Endometrial microvascular endothelial cells (primary cell): ENCODE measurements around the gene DHX16. TPM values are rescaled to one million over a fixed set of nuclear protein-coding genes. Genes with fewer than 3 reads are reported as not detected.
"Not testable (repeated sequence)": the region's sequence is repeated elsewhere in the genome, so short reads cannot be mapped to it uniquely, and the experiment has no call there.

Source experiments
- in situ Hi-C: cut with HindIII; loops from 2 replicates; pipeline ENCODE4 v1.10.0; 2017; ENCODE audit warnings: low sequenced_read_pairs, low pct_unique_long_range_greater_than_20kb; ENCODE audit errors: inconsistent ontology term
- total RNA-seq: library from RNA; depleted of rRNA; stranded (reverse); fragments of >200 nt; gene quantifications from one replicate; pipeline ENCODE4 v1.2.3, GENCODE V29; 2015; ENCODE audit errors: inconsistent ontology term

DHX16 gene
- total RNA-seq, 1 donor from 2014 or later: 39.8 TPM

- in situ Hi-C loops: loop anchor here (10.0 kb wide), 1 partner anchor 139 kb away; no protein-coding TSS in a partner anchor
Measured at GRCh38 chr6:30683183-30683979, 10.6 kb upstream of the DHX16 start.

- in situ Hi-C loops: loop anchor here (10.0 kb wide), 1 partner anchor 138 kb away; no protein-coding TSS in a partner anchor
Measured at GRCh38 chr6:30682143-30683117, 9.6 kb upstream of the DHX16 start.

- in situ Hi-C loops: loop anchor here (10.0 kb wide), 1 partner anchor 137 kb away; no protein-coding TSS in a partner anchor
Measured at GRCh38 chr6:30681766-30682142, 8.9 kb upstream of the DHX16 start.

- in situ Hi-C loops: loop anchor here (10.0 kb wide), 1 partner anchor 135 kb away; no protein-coding TSS in a partner anchor
Measured at GRCh38 chr6:30679765-30680535, 7.1 kb upstream of the DHX16 start.

GRCh38 chr6:30678964-30679726 lies 6.3 kb upstream of the DHX16 start:
- in situ Hi-C loops: no loop called here

- in situ Hi-C loops: no loop called here
Measured at GRCh38 chr6:30676660-30677285, 4.0 kb upstream of the DHX16 start.

- in situ Hi-C loops: no loop called here
Measured at GRCh38 chr6:30670760-30671527, 1.9 kb downstream of the DHX16 start.

GRCh38 chr6:30666300-30666699 lies 6.5 kb downstream of the DHX16 start:
- in situ Hi-C loops: loop anchor here (10.0 kb wide), 1 partner anchor 69 kb away; no protein-coding TSS in a partner anchor

- in situ Hi-C loops: loop anchor here (10.0 kb wide), 1 partner anchor 70 kb away; no protein-coding TSS in a partner anchor
Measured at GRCh38 chr6:30664994-30665767, 7.6 kb downstream of the DHX16 start.

- in situ Hi-C loops: not testable (repeated sequence)
Measured at GRCh38 chr6:30657922-30658321, 14.9 kb downstream of the DHX16 start.

- in situ Hi-C loops: no loop called here
Measured at GRCh38 chr6:30657454-30657853, 15.4 kb downstream of the DHX16 start.

- in situ Hi-C loops: no loop called here
Measured at GRCh38 chr6:30656513-30656912, 16.3 kb downstream of the DHX16 start.

GRCh38 chr6:30655743-30656094 lies 17.1 kb downstream of the DHX16 start:
- in situ Hi-C loops: no loop called here

- in situ Hi-C loops: no loop called here
Measured at GRCh38 chr6:30654798-30655742, 17.7 kb downstream of the DHX16 start.

- in situ Hi-C loops: no loop called here
Measured at GRCh38 chr6:30651143-30651542, 21.7 kb downstream of the DHX16 start.
